ENCODE measurements around the gene CDC42EP2. TPM values are rescaled to one million over a fixed set of nuclear protein-coding genes. Genes with fewer than 3 reads are reported as not detected.

Gene CDC42EP2
- total RNA-seq, 1 donor from 2014 or later, result 20.6 TPM

GRCh38 chr11:65334696-65335295 is 20.1 kb downstream of the CDC42EP2 start:
- no peak for DNase-seq (ENCODE audit: low spot score in 2 of 2)
- Histone ChIP-seq H3K36me3 (no peaks in the 10 kb centered on the region), H3K27ac (peak overlapping the region in 1 of 2 donors; percentile 74), H3K4me3 (peak overlapping the region; percentile 79 to 82), H3K9me3 (no peaks in the 10 kb centered on the region), H3K27me3 (no peaks in the 10 kb centered on the region), H3K4me1 (peaks cover 0 to 19% of the 10 kb centered on the region in 2 donors)
- TF ChIP-seq CTCF (IDR thresholded peaks at IDR 0.05), result no peak
- intact Hi-C loops (cut with DNase I), result no loop called here

- peaks cover 37% of the 10 kb centered on the region in 2 donors for H3K36me3 ChIP-seq
These were observed 24.0 kb downstream of the CDC42EP2 start for GRCh38 chr11:65338676-65339075.

GRCh38 chr11:65340226-65340625 is 25.6 kb downstream of the CDC42EP2 start:
- no peak overlapping the region for H3K27ac ChIP-seq
- intact Hi-C loops (cut with DNase I), result no loop called here
- peaks cover 52 to 53% of the 10 kb centered on the region in 2 donors for H3K36me3 ChIP-seq
- no peaks in the 10 kb centered on the region for H3K27me3 ChIP-seq
- peaks cover 0 to 6% of the 10 kb centered on the region in 2 donors for H3K4me1 ChIP-seq
- no peak for TF ChIP-seq CTCF (IDR thresholded peaks at IDR 0.05)
- H3K9me3 ChIP-seq, result no peaks in the 10 kb centered on the region
- no peak overlapping the region for H3K4me3 ChIP-seq
- DNase-seq (ENCODE audit: low spot score in 2 of 2), result no peak

More at GRCh38 chr11:65338676-65339075, 24.0 kb downstream of the CDC42EP2 start:
- Histone ChIP-seq H3K4me1 (peaks cover 0 to 16% of the 10 kb centered on the region in 2 donors), H3K4me3 (no peak overlapping the region), H3K9me3 (no peaks in the 10 kb centered on the region), H3K27ac (no peak overlapping the region), H3K27me3 (no peaks in the 10 kb centered on the region)
- intact Hi-C loops (cut with DNase I), result no loop called here
- no peak for TF ChIP-seq CTCF (IDR thresholded peaks at IDR 0.05)
- DNase-seq (ENCODE audit: low spot score in 2 of 2), result no peak

GRCh38 chr11:65341856-65342255 is 27.2 kb downstream of the CDC42EP2 start:
- Histone ChIP-seq H3K4me3 (no peak overlapping the region), H3K27me3 (no peaks in the 10 kb centered on the region), H3K36me3 (peaks cover 67 to 69% of the 10 kb centered on the region in 2 donors), H3K9me3 (no peaks in the 10 kb centered on the region), H3K27ac (no peak overlapping the region), H3K4me1 (no peaks in the 10 kb centered on the region)
- intact Hi-C loops (cut with DNase I), result no loop called here
- TF ChIP-seq CTCF (IDR thresholded peaks at IDR 0.05), result no peak
- no peak for DNase-seq (ENCODE audit: low spot score in 2 of 2)

- H3K36me3 ChIP-seq, result peaks cover 60 to 62% of the 10 kb centered on the region in 2 donors
- no peaks in the 10 kb centered on the region for H3K27me3 ChIP-seq
- intact Hi-C loops (cut with DNase I), result no loop called here
- no peak for TF ChIP-seq CTCF (IDR thresholded peaks at IDR 0.05)
- no peaks in the 10 kb centered on the region for H3K9me3 ChIP-seq
- H3K4me1 ChIP-seq, result peaks cover 15 to 19% of the 10 kb centered on the region in 2 donors
- H3K27ac ChIP-seq, result no peak overlapping the region
- DNase-seq (ENCODE audit: low spot score in 2 of 2), result no peak
- H3K4me3 ChIP-seq, result no peak overlapping the region
These were observed 36.8 kb downstream of the CDC42EP2 start for GRCh38 chr11:65351511-65351910.
